Stimulated activated CD4-positive, alpha-beta T cell treated with anti-CD3 and anti-CD28 coated beads, Interleukin-1b, Interleukin-23, amount 100 ng/mL, for 4 hours (primary cell): ENCODE measurements around the gene MAGEA1.
"Not testable (repeated sequence)": the region's sequence is repeated elsewhere in the genome, so short reads cannot be mapped to it uniquely, and the experiment has no call there.

ENCODE experiments used
- DNase-seq, 2 donors: peaks; one replicate each; pipeline ENCODE4 v3.0.0-alpha.2; 2020; ENCODE audit warnings: low read depth in 2 of 2

MAGEA1 gene

DNA sequence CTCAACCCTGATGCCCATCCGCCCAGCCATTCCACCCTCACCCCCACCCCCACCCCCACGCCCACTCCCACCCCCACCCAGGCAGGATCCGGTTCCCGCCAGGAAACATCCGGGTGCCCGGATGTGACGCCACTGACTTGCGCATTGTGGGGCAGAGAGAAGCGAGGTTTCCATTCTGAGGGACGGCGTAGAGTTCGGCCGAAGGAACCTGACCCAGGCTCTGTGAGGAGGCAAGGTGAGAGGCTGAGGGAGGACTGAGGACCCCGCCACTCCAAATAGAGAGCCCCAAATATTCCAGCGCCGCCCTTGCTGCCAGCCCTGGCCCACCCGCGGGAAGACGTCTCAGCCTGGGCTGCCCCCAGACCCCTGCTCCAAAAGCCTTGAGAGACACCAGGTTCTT, at the start of gene MAGEA1:
Gene MAGEA1 (plus strand): TSS at position 154 of the 400 bp plus-strand sequence. CDS start 3,106 bp downstream, outside the sequence.
- DNase-seq: no peak

- not testable (repeated sequence) for DNase-seq
These were observed 46.2 kb upstream of the MAGEA1 start for GRCh38 chrX:153132924-153133323.

DNA sequence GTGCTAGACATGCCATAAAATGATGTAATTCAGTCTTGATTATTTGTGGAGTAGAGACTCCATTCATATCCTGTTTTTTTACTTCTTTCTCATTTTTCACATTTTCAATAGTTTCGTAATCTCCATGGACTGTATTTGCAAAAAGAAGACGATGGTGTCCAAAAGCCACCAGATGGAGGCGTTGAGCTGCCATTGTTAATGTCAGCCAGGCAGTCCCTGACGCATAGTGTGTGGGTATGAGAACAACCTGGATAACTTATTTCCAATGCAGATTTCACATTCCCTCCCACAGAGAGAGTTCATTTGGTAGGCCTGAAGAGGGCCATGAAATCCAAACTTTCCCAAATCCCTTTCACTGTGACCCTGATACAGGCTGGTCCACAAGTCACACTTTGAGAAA, 40.0 kb upstream of the MAGEA1 start:
- DNase-seq: not testable (repeated sequence)

- not testable (repeated sequence) for DNase-seq
These were observed 32.8 kb upstream of the MAGEA1 start for GRCh38 chrX:153146288-153146687.

- no peak for DNase-seq
These were observed 25.6 kb upstream of the MAGEA1 start for GRCh38 chrX:153153516-153153915.

DNA sequence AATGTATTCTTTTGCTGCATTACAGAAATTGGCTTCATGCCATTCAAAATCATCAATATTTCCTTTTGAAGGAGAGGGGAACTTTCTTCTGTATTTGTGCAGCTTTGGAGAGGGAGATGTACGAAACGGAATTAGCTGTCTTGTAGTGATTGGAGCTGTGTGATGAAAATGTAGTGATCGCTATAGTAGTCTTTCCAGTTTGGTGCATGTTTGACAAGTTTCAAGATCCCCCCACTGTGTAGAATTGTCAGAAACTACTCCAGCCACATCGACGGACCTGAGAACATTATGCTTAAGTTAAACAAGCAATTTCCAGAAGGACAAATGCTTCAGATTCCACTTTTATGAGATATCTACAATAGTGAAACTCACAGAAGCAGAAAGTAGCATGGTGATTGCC, 21.6 kb upstream of the MAGEA1 start:
- no peak for DNase-seq

- no peak for DNase-seq
These were observed 20.8 kb upstream of the MAGEA1 start for GRCh38 chrX:153158319-153158718.

GRCh38 chrX:153161952-153162351, 17.1 kb upstream of the MAGEA1 start:
- DNase-seq: no peak

- DNase-seq: no peak
These were observed 14.4 kb upstream of the MAGEA1 start for GRCh38 chrX:153164733-153165132.

GRCh38 chrX:153168423-153168822, 10.7 kb upstream of the MAGEA1 start:
- not testable (repeated sequence) for DNase-seq

GRCh38 chrX:153181822-153182221, 2.7 kb downstream of the MAGEA1 start:
- DNase-seq: no peak

DNA sequence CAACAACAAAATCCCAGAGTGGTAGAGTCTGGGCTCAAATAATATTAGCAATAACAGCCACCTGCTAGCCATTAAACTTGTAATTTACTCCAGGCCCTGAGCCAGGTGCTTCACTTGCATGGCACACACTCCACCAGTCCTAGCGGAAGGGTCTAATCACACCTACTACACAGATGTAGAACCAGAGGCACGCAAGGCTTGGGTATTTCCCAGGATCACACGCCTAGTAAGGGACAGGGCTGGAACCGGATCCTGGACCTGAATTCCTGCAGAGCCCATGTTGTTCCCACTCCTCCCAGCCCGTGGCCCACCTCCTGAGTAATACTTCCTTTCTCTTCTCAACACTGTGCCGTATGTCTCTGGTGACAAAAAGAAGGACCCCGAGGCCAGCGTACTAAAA, 5.7 kb downstream of the MAGEA1 start:
- no peak for DNase-seq

DNA sequence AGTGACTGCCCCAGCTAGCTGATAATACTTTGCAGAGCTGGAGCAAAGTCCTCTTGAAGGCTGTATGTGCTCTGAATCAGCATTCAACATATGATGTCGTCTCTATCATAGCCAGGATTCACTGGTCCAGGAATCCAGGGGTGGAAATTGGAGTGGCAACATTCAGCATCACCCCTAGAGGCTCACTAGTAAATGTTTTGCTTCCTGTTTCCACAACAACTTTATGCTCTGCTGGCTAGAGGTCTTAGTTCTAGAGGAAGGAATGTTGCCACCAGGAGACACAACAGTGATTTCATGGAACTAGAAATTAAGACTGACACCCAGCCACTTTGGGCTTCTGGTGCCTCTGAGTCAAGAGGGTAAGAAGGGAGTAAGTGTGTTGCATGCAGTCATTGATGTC, 11.3 kb downstream of the MAGEA1 start:
- DNase-seq: no peak

GRCh38 chrX:153200462-153200861, 21.4 kb downstream of the MAGEA1 start:
- DNase-seq: no peak

DNA sequence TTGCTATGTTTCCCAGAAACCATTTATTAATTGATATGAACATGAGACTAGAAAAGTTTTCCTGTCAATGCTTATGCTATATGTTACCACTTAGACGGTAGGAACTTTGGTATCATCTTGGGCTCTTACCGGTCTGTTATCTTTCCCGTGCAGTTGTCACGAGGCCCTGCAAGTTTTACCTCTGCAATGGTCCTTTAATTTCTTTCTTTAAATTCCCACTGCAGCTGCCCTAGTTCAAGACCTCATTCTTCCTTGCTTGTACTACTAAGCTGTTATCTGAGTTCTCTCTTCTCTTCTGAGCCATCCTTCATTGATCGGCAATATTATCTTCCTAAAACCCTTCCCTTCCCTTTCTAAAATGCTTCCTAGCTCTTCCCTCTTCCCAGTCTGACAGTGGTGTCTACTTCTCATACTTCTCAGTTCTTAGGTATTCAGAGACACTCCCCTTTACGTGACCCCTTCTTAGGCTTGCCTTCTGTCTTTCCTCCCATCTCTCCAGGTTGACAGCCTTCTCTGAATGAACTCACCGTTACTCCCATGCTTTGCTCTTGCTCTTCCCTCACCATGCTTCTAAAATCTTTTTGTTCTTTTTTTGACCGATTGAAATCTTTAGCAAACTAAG, 27.5 kb downstream of the MAGEA1 start:
- no peak for DNase-seq

DNA sequence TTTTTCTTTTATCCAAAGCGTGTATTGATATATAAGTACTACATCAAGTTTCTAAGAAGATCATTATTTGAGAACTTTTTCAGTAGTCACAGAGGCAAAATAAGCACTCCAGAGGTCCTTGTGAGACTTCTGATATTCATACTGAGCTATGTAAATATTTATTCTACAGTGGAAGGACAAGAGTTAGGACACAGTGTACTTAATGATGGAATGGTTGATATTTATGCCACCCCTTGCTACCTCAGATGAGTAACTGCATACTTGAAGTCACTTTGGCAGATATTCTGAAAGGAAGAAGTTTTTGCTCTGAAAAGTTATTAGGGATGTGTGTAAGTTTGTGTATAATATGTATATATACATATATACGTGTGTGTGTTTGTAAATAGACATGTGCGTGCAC, 30.3 kb downstream of the MAGEA1 start:
- no peak for DNase-seq

DNA sequence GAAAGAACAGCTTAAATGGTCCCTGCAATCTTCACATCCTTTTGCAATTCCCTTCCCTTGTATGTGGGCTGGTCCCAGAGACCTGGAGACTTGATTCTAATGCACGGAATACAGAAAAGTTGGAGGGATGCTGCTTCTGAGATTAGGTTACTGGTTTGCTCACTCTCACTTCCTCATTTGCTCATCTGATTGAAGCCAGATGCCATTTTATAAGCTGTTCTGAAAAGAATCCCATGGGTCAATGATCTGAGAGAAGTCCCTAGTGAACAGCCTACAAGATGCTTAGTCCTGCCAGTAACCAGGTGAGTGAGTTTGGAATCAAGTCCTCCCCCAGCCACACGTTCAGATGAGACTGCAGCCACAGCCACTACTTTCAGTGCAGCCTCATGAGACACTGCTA, 35.9 kb downstream of the MAGEA1 start:
- DNase-seq: no peak

GRCh38 chrX:153216926-153217325, 37.8 kb downstream of the MAGEA1 start:
- DNase-seq: no peak

GRCh38 chrX:153225438-153226098, 46.5 kb downstream of the MAGEA1 start:
- no peak for DNase-seq

DNA sequence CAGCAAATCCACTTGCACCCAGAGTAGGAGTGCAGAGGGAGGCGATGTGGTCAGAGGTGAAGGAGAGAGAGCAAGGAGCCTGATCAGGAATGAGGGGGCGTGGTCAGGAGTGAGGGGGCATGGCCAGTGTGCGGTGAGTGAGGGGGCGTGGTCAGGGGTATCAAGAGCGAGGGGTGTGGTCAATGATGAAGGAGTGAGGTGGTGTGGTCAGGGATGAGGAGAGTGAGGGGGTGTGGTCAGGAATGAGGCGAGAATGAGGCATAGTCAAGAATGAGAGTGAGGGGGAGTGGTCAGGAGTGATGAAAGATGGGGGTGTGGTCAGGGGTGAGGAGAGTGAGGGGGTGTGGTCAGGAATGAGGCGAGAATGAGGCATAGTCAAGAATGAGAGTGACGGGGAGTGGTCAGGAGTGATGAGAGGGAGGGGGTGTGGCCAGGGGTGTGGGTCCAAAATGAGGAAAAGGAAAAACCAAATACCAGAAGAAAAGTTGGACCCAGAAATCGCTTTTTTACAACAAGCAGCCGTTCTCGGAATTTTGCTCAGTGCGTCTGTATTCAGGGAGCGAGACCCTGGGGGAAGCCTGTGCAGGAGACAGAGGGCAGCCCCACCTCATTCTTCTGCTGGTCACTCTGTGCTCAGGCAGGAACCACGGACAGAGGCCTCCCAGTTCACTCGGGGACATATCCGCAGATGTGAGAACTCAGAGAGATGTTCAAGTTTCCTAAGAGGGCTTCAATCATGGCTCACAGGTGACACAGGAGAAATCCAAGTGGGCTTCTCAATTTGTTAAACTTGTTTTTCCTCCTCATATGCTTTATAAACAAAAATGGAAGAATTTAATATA, 47.5 kb downstream of the MAGEA1 start:
- DNase-seq: no peak
